Measurements from ENCODE around the gene SYNPO2.
"Not testable (repeated sequence)": the region's sequence is repeated elsewhere in the genome, so short reads cannot be mapped to it uniquely, and the experiment has no call there.

Gene SYNPO2

GRCh38 chr4:118969359-118969758, 80.7 kb downstream of the SYNPO2 start:
- DNase-seq (ENCODE audit: low read depth) = peak; percentile 74
- in situ Hi-C loops (cut with HindIII; ENCODE audit: low sequenced_read_pairs) = loop anchor here (25.0 kb wide), 1 partner anchor 232 kb away; no protein-coding TSS in a partner anchor
- TF ChIP-seq CTCF (IDR thresholded peaks at IDR 0.05; ENCODE audit: low read depth, low read length, missing control alignments) = peak; percentile 75
- H3K4me3 ChIP-seq (ENCODE audit: low read depth, low read length) = no peak overlapping the region

DNA sequence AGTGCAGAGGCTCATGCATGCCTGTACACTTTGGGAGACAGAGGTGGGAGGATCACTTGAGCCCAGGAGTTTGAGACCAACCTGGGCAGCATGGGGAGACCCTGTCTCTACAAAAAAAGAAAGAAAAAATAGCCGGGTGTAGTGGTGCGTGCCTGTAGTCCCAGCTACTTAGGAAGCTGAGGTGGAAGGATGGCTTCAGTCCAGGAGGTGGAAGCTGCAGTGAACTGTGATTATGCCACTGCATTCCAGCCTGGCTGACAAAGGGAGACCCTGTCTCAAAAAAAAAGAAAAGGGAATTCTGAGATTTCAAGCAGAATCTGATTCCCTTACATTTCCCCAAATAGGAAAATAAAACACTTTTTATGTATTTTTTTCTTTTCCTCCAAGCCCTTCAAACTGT, 83.5 kb downstream of the SYNPO2 start:
- in situ Hi-C loops (cut with HindIII; ENCODE audit: low sequenced_read_pairs) = loop anchor here (25.0 kb wide), 1 partner anchor 235 kb away; no protein-coding TSS in a partner anchor
- no peak overlapping the region for H3K4me3 ChIP-seq (ENCODE audit: low read depth, low read length)
- DNase-seq (ENCODE audit: low read depth) = peak; percentile 57
- TF ChIP-seq CTCF (IDR thresholded peaks at IDR 0.05; ENCODE audit: low read depth, low read length, missing control alignments) = no peak

DNA sequence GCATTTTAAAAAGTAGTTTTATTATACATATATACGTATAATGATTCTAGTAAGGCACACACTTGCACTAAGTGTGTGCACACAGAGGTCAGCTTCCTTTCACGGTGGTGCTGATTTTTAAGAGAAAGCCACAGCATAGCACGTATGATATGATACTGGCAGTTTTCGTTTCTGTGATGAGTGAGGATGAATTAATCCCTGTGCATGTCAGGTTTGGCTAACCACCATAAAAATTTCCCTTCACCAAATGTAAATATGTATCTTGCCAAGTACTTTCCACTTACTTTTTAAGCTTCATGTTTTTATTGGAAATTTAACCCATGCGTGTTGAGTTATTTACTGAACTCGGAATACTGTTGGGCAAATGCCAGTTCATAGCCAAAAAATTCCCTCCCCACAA, 84.6 kb downstream of the SYNPO2 start:
- H3K4me3 ChIP-seq (ENCODE audit: low read depth, low read length) = no peak overlapping the region
- DNase-seq (ENCODE audit: low read depth) = peak; percentile 77
- TF ChIP-seq CTCF (IDR thresholded peaks at IDR 0.05; ENCODE audit: low read depth, low read length, missing control alignments) = no peak
- in situ Hi-C loops (cut with HindIII; ENCODE audit: low sequenced_read_pairs) = loop anchor here (25.0 kb wide), 1 partner anchor 236 kb away; no protein-coding TSS in a partner anchor

DNA sequence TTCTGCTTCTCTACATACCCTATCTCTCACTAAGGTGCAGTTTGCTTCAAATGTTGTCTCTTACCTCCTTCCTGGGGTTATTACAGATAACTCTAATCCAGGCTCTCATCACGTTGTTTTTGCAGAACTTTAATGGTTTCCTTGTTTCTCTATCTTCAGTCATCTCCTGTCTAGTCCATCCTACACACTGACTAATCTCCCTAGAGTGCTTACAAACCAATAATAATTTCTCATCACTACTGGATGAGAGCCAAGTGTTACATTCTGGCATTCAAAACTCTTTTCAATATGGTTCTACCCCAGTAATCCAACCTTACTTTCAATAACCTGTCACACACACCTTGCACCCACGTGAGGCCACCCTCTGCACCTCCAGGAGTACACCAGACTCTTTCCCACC, 86.1 kb downstream of the SYNPO2 start:
- TF ChIP-seq CTCF (IDR thresholded peaks at IDR 0.05; ENCODE audit: low read depth, low read length, missing control alignments) = no peak
- no peak overlapping the region for H3K4me3 ChIP-seq (ENCODE audit: low read depth, low read length)
- in situ Hi-C loops (cut with HindIII; ENCODE audit: low sequenced_read_pairs) = loop anchor here (25.0 kb wide), 1 partner anchor 237 kb away; no protein-coding TSS in a partner anchor
- no peak for DNase-seq (ENCODE audit: low read depth)

DNA sequence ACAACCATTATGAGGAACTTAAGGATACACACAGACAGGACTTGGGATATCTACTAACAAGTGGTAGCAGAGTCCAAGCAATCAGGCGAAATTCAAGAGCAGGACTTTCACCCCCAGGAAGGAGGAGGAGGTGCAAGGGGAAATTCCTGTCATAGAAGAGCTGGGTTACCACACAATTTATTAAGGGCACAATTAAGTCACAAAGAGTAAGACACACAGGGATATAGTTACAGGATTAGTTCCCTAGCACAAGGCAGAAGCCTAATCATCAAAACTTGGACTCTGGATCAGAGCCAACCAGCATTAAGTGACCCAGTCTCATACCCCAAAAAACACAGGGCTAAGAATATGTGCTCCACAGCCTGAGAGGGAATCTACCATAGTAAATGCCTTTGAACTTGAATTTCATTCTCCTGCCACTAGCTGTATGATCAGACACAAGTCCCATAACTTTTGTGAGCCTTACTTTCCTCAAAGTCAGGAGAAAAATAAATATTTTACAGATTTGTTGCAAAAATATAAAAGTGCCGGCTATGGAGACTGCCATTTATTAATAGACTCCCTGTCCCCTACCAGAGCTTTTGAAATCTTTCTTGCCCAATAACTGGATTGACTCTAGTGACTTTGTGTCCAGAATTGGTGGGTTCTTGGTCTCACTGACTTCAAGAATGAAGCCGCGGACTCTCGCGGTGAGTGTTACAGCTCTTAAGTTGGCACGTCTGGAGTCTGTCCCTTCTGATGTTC, 87.0 kb downstream of the SYNPO2 start:
- no peak for TF ChIP-seq CTCF (IDR thresholded peaks at IDR 0.05; ENCODE audit: low read depth, low read length, missing control alignments)
- in situ Hi-C loops (cut with HindIII; ENCODE audit: low sequenced_read_pairs) = no loop called here
- H3K4me3 ChIP-seq (ENCODE audit: low read depth, low read length) = no peak overlapping the region
- DNase-seq (ENCODE audit: low read depth) = no peak

DNA sequence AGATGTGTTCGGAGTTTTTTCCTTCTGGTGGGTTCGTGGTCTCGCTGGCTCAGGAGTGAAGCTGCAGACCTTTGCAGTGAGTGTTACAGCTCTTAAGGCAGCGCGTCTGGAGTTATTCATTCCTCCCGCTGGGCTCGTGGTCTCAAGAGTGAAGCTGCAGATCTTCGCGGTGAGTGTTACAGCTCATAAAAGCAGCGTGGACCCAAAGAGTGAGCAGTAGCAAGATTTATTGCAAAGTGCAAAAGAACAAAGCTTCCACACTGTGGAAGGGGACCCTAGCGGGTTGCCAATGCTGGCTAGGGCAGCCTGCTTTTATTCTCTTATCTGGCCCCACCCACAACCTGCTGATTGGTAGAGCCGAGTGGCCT, 87.5 kb downstream of the SYNPO2 start:
- in situ Hi-C loops (cut with HindIII; ENCODE audit: low sequenced_read_pairs); DNase-seq (ENCODE audit: low read depth); H3K4me3 ChIP-seq (ENCODE audit: low read depth, low read length): not testable (repeated sequence)

- in situ Hi-C loops (cut with HindIII; ENCODE audit: low sequenced_read_pairs) = not testable (repeated sequence)
These were observed 88.4 kb downstream of the SYNPO2 start for GRCh38 chr4:118977100-118977499.

More at GRCh38 chr4:118977100-118977499, 88.4 kb downstream of the SYNPO2 start:
- H3K4me3 ChIP-seq (ENCODE audit: low read depth, low read length); DNase-seq (ENCODE audit: low read depth): not testable (repeated sequence)
